Neural progenitor cell (in vitro differentiated cells): ENCODE results near the gene CABP4. TPM values are rescaled to one million over a fixed set of nuclear protein-coding genes. Genes with fewer than 3 reads are reported as not detected.
A peak's percentile ranks its signal among the peaks of the same experiment; 100 is the strongest.
"Not testable (repeated sequence)": the region's sequence is repeated elsewhere in the genome, so short reads cannot be mapped to it uniquely, and the experiment has no call there.

Experiments used
- DNase-seq: peaks from one replicate; pipeline ENCODE4 v3.0.0-alpha.2; 2016; ENCODE audit warnings: low spot score
- H2AFZ ChIP-seq: fragments of 200-600 bp; sonication (generic); replicated peaks from 2 replicates; pipeline ENCODE4 v1.6.1; 2016; ENCODE audit warnings: antibody characterized with exemption
- H3F3A ChIP-seq: fragments of 200-600 bp; sonication (generic); 2 replicates; pipeline ENCODE4 v1.6.1; 2016; ENCODE audit warnings: antibody characterized with exemption, low read depth
- H3K27ac ChIP-seq: fragments of 200-600 bp; sonication (generic); 2 replicates; pipeline ENCODE4 v1.5.1; 2016; ENCODE audit warnings: mild to moderate bottlenecking
- H3K27me3 ChIP-seq: fragments of 200-600 bp; sonication (generic); 2 replicates; pipeline ENCODE4 v1.6.1; 2016; ENCODE audit warnings: mild to moderate bottlenecking, moderate library complexity
- H3K36me3 ChIP-seq: fragments of 200-600 bp; sonication (generic); 2 replicates; pipeline ENCODE4 v1.5.1; 2016
- H3K4me1 ChIP-seq: fragments of 200-600 bp; sonication (generic); 2 replicates; pipeline ENCODE4 v1.6.1; 2016; ENCODE audit warnings: mixed run types
- H3K4me2 ChIP-seq: fragments of 200-600 bp; sonication (generic); 2 replicates; pipeline ENCODE4 v1.6.1; 2016
- H3K4me3 ChIP-seq: fragments of 200-600 bp; sonication (generic); 2 replicates; pipeline ENCODE4 v1.5.1; 2016
- H3K79me2 ChIP-seq: fragments of 200-600 bp; sonication (generic); 2 replicates; pipeline ENCODE4 v1.6.1; 2016; ENCODE audit warnings: low read depth
- H3K9ac ChIP-seq: fragments of 200-600 bp; sonication (generic); 2 replicates; pipeline ENCODE4 v1.6.1; 2016
- H3K9me3 ChIP-seq: fragments of 200-600 bp; sonication (generic); 2 replicates; pipeline ENCODE4 v1.5.1; 2016; ENCODE audit warnings: low read depth
- H4K20me1 ChIP-seq: fragments of 200-600 bp; sonication (generic); 2 replicates; pipeline ENCODE4 v1.6.1; 2016; ENCODE audit warnings: low read depth
- H3K27ac Mint-ChIP-seq: 3 replicates; pipeline ENCODE4 v1.8.0; 2021; ENCODE audit warnings: mixed read lengths
- H3K27me3 Mint-ChIP-seq: 2 replicates; pipeline ENCODE4 v1.8.0; 2022; ENCODE audit warnings: low read depth, mild to moderate bottlenecking, inconsistent platforms, moderate library complexity, mixed read lengths; ENCODE audit not compliant: insufficient read depth
- H3K36me3 Mint-ChIP-seq: 3 replicates; pipeline ENCODE4 v1.8.0; 2021; ENCODE audit warnings: mixed read lengths
- H3K4me1 Mint-ChIP-seq: 3 replicates; pipeline ENCODE4 v1.8.0; 2021; ENCODE audit warnings: mixed read lengths
- H3K4me3 Mint-ChIP-seq: 3 replicates; pipeline ENCODE4 v1.8.0; 2021; ENCODE audit warnings: mild to moderate bottlenecking, moderate library complexity, mixed read lengths
- H3K9me3 Mint-ChIP-seq: 3 replicates; pipeline ENCODE4 v1.8.0; 2020; ENCODE audit warnings: mixed read lengths
- CTCF ChIP-seq: fragments of 200-600 bp; sonication (generic); IDR thresholded peaks from 2 replicates; pipeline ENCODE4 v1.5.1; 2017; ENCODE audit warnings: antibody characterized with exemption, mild to moderate bottlenecking
- EZH2 ChIP-seq: fragments of 200-600 bp; sonication (generic); IDR thresholded peaks from 2 replicates; pipeline ENCODE4 v1.6.1; 2017; ENCODE audit warnings: antibody characterized with exemption, mild to moderate bottlenecking, moderate library complexity
- EZH2phosphoT487 ChIP-seq: fragments of 200-600 bp; sonication (generic); IDR thresholded peaks from 2 replicates; pipeline ENCODE4 v1.6.1; 2017; ENCODE audit warnings: antibody characterized with exemption
- total RNA-seq: library from RNA; depleted of rRNA; stranded (reverse); fragments of >200 nt; gene quantifications from 2 replicates; pipeline ENCODE4 v1.2.3, GENCODE V29; 2015; ENCODE audit warnings: low replicate concordance

Gene CABP4
- total RNA-seq, 1 donor from 2014 or later = not detected

- H3K27me3 ChIP-seq = peaks cover 11% of the 10 kb centered on the region
- H3K4me1 Mint-ChIP-seq = peaks cover 36% of the 10 kb centered on the region
- H3K9me3 Mint-ChIP-seq = peaks cover under 1% of the 10 kb centered on the region
- H3K4me3 Mint-ChIP-seq = peak within 1 kb of the TSS; percentile 92
- DNase-seq = peak; percentile 99
- no peak within 1 kb of the TSS for H3K9ac ChIP-seq
- peaks cover 11% of the 10 kb centered on the region for H3K79me2 ChIP-seq
- no peak within 1 kb of the TSS for H3K27ac ChIP-seq
- no peaks in the 10 kb centered on the region for H3K9me3 ChIP-seq
- H3K4me2 ChIP-seq = peak within 1 kb of the TSS; percentile 68
- peaks cover 8% of the 10 kb centered on the region for H3K27me3 Mint-ChIP-seq
- TF ChIP-seq CTCF (no peak), EZH2 (no peak)
- no peaks in the 10 kb centered on the region for H4K20me1 ChIP-seq
- H2AFZ ChIP-seq = peak within 1 kb of the TSS; percentile 84
- no peaks in the 10 kb centered on the region for H3F3A ChIP-seq
- peak within 1 kb of the TSS; percentile 39 for H3K4me3 ChIP-seq
- H3K27ac Mint-ChIP-seq = peak within 1 kb of the TSS; percentile 100
- H3K4me1 ChIP-seq = no peaks in the 10 kb centered on the region
- H3K36me3 ChIP-seq = no peaks in the 10 kb centered on the region
- H3K36me3 Mint-ChIP-seq = peaks cover 12% of the 10 kb centered on the region
Observed at GRCh38 chr11:67482827-67483798, 28.0 kb downstream of the CABP4 start, which contains the start of gene AIP. TSS of gene AIP (plus strand) at chr11:67483026. CDS start at chr11:67483159, 133 bp downstream.

GRCh38 chr11:67483831-67484665 lies 28.9 kb downstream of the CABP4 start:
- Mint-ChIP-seq H3K9me3 (no peaks in the 10 kb centered on the region), H3K4me1 (peaks cover 36% of the 10 kb centered on the region), H3K4me3 (peak overlapping the region; percentile 92), H3K36me3 (peaks cover 12% of the 10 kb centered on the region), H3K27ac (peak overlapping the region; percentile 59), H3K27me3 (peaks cover 8% of the 10 kb centered on the region)
- H3K36me3 ChIP-seq = no peaks in the 10 kb centered on the region
- TF ChIP-seq EZH2 (no peak), EZH2phosphoT487 (no peak), CTCF (no peak)
- H3K27me3 ChIP-seq = peaks cover 11% of the 10 kb centered on the region
- H2AFZ ChIP-seq = no peak overlapping the region
- H3K4me1 ChIP-seq = no peaks in the 10 kb centered on the region
- H3K4me3 ChIP-seq = peak overlapping the region; percentile 39
- no peak overlapping the region for H3K9ac ChIP-seq
- peaks cover 11% of the 10 kb centered on the region for H3K79me2 ChIP-seq
- H4K20me1 ChIP-seq = no peaks in the 10 kb centered on the region
- no peaks in the 10 kb centered on the region for H3F3A ChIP-seq
- H3K27ac ChIP-seq = no peak overlapping the region
- no peaks in the 10 kb centered on the region for H3K9me3 ChIP-seq
- peak overlapping the region; percentile 68 for H3K4me2 ChIP-seq
- DNase-seq = no peak

GRCh38 chr11:67484847-67485311 lies 29.7 kb downstream of the CABP4 start:
- Mint-ChIP-seq H3K27ac (peak overlapping the region; percentile 59), H3K4me3 (peak overlapping the region; percentile 92), H3K36me3 (peaks cover 17% of the 10 kb centered on the region), H3K9me3 (no peaks in the 10 kb centered on the region), H3K27me3 (peaks cover 8% of the 10 kb centered on the region), H3K4me1 (peaks cover 41% of the 10 kb centered on the region)
- Histone ChIP-seq H3K4me1 (no peaks in the 10 kb centered on the region), H3K4me3 (no peak overlapping the region), H4K20me1 (no peaks in the 10 kb centered on the region), H2AFZ (no peak overlapping the region), H3K36me3 (no peaks in the 10 kb centered on the region), H3K79me2 (peaks cover 11% of the 10 kb centered on the region), H3K9ac (no peak overlapping the region), H3F3A (no peaks in the 10 kb centered on the region), H3K4me2 (no peak overlapping the region), H3K27ac (no peak overlapping the region), H3K9me3 (no peaks in the 10 kb centered on the region), H3K27me3 (peaks cover 11% of the 10 kb centered on the region)
- DNase-seq = no peak
- TF ChIP-seq EZH2phosphoT487 (no peak), EZH2 (no peak), CTCF (no peak)

DNA sequence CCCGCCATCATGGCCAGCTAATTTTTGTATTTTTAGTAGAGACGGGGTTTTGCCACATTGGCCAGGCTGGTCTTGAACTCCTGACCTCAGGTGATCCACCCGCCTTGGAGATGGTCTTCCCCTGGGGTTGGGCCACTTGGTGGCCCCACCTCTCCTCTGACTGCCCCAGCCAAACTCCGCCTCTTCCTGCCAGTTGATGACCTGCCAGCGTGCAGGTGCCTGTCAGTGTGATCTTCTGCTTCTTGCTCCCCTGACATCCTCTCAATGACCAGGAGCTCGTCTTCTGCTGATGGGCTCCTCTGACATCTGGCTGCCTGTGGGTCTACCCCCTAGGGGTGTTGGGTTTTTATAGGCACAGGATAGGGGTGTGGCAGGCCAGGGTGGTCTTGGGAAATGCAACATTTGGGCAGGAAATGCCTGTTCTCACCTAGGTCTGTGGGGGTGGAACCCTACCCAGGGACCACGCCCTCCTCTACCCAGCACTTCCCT lies 30.8 kb downstream of the CABP4 start:
- H3K36me3 ChIP-seq = not testable (repeated sequence)

More for the DNA sequence above, 30.8 kb downstream of the CABP4 start:
- H3K27ac Mint-ChIP-seq, H4K20me1 ChIP-seq, H3K9me3 ChIP-seq, H3K4me1 ChIP-seq, H3K27me3 Mint-ChIP-seq, H3K27me3 ChIP-seq, H2AFZ ChIP-seq, H3K4me2 ChIP-seq, H3F3A ChIP-seq, DNase-seq, H3K4me3 ChIP-seq, H3K9ac ChIP-seq, H3K9me3 Mint-ChIP-seq, H3K27ac ChIP-seq: not testable (repeated sequence)
- Mint-ChIP-seq H3K36me3 (peaks cover 18% of the 10 kb centered on the region), H3K4me3 (peak overlapping the region; percentile 62), H3K4me1 (peaks cover 41% of the 10 kb centered on the region)
- peaks cover 11% of the 10 kb centered on the region for H3K79me2 ChIP-seq
